OCI-LY1 (cell line): Measurements from ENCODE around the gene ARSI.

Experiments
- H2AFZ ChIP-seq: fragments of 200-600 bp; sonication (generic), shearing (Covaris generic); 2 replicates; pipeline ENCODE4 v1.6.0; 2014; ENCODE audit warnings: antibody characterized with exemption, mild to moderate bottlenecking, low read length
- H3F3A ChIP-seq: fragments of 200-600 bp; sonication (generic), shearing (Covaris generic); 2 replicates; pipeline ENCODE4 v1.6.0; 2014; ENCODE audit warnings: mild to moderate bottlenecking, antibody characterized with exemption, low read length, moderate library complexity; ENCODE audit not compliant: insufficient read depth
- H3K27ac ChIP-seq: fragments of 200-600 bp; sonication (generic); 2 replicates; pipeline ENCODE4 v1.5.1; 2014; ENCODE audit warnings: low read length, mixed run types, mild to moderate bottlenecking, low read depth; ENCODE audit not compliant: poor library complexity, severe bottlenecking
- H3K27me3 ChIP-seq: fragments of 200-600 bp; sonication (generic); 2 replicates; pipeline ENCODE4 v1.6.0; 2014; ENCODE audit warnings: antibody characterized with exemption, mild to moderate bottlenecking, low read length, moderate library complexity; ENCODE audit not compliant: insufficient read depth
- H3K36me3 ChIP-seq: fragments of 200-600 bp; sonication (generic); 2 replicates; pipeline ENCODE4 v1.6.1; 2014; ENCODE audit warnings: mild to moderate bottlenecking, antibody characterized with exemption, low read length, moderate library complexity, mixed read lengths; ENCODE audit not compliant: insufficient read depth
- H3K4me1 ChIP-seq: fragments of 200-600 bp; sonication (generic); 2 replicates; pipeline ENCODE4 v1.5.1; 2014; ENCODE audit warnings: mild to moderate bottlenecking, low read length, moderate library complexity; ENCODE audit not compliant: insufficient read depth, severe bottlenecking
- H3K4me2 ChIP-seq: fragments of 200-600 bp; sonication (generic), shearing (Covaris generic); 2 replicates; pipeline ENCODE4 v1.6.1; 2014; ENCODE audit warnings: low read length
- H3K4me3 ChIP-seq: fragments of 200-600 bp; sonication (generic); 2 replicates; pipeline ENCODE4 v1.5.1; 2014; ENCODE audit warnings: low read length, low read depth, mild to moderate bottlenecking, mixed read lengths; ENCODE audit not compliant: poor library complexity, severe bottlenecking
- H3K79me2 ChIP-seq: fragments of 200-600 bp; shearing (Covaris generic); 2 replicates; pipeline ENCODE4 v1.6.1; 2016; ENCODE audit warnings: mixed run types, low read length, mixed read lengths; ENCODE audit not compliant: insufficient read depth
- H3K9ac ChIP-seq: fragments of 200-600 bp; sonication (generic), shearing (Covaris generic); 2 replicates; pipeline ENCODE4 v1.6.1; 2014; ENCODE audit warnings: mild to moderate bottlenecking, low read length, mixed read lengths
- H3K9me2 ChIP-seq: fragments of 200-600 bp; sonication (generic), shearing (Covaris generic); 2 replicates; pipeline ENCODE4 v1.6.1; 2014; ENCODE audit warnings: low read depth, mild to moderate bottlenecking, low read length, mixed read lengths
- H3K9me3 ChIP-seq: fragments of 200-600 bp; shearing (Covaris generic); 2 replicates; pipeline ENCODE4 v1.6.1; 2014; ENCODE audit warnings: low read length, mixed read lengths
- H4K20me1 ChIP-seq: fragments of 200-600 bp; sonication (generic), shearing (Covaris generic); 2 replicates; pipeline ENCODE4 v1.6.0; 2016; ENCODE audit warnings: mild to moderate bottlenecking, low read length; ENCODE audit not compliant: insufficient read depth
- CTCF ChIP-seq: fragments of 200-600 bp; sonication (generic), shearing (Covaris generic); IDR thresholded peaks from 2 replicates; pipeline ENCODE4 v1.5.1; 2017; ENCODE audit warnings: mild to moderate bottlenecking, antibody characterized with exemption, low read length, moderate library complexity, mixed read lengths
- EZH2 ChIP-seq: fragments of 200-600 bp; sonication (generic), shearing (Covaris generic); IDR thresholded peaks from 2 replicates; pipeline ENCODE4 v1.8.0; 2017; ENCODE audit warnings: borderline replicate concordance, mixed run types, mild to moderate bottlenecking, antibody characterized with exemption, low read length, moderate library complexity, mixed read lengths

ARSI gene

DNA sequence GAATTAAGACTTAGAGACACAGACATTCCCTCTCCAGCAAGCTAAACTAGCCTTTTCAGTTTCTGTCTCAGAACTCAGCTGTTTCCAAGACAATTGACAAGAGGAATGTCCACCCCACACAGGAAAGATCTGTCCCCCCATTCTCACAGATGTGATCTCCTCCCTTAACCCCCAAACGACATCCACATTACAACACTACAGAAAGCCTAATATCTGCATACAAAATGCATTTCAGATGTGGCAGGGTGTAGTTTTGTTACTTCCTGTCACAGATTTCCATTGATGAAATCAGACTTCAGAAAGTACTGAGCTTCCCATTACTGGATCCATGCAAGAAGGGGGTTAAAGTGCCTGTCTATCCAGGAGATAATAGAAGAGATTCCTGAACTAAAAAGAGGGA is 2.9 kb upstream of the ARSI start:
- Histone ChIP-seq H4K20me1 (no peaks in the 10 kb centered on the region), H3K27me3 (no peaks in the 10 kb centered on the region; the same call in 1 of the 2 replicates), H3K9me2 (no peaks in the 10 kb centered on the region), H3F3A (no peaks in the 10 kb centered on the region), H3K27ac (no peak overlapping the region), H3K9ac (no peak overlapping the region), H3K36me3 (no peaks in the 10 kb centered on the region), H3K9me3 (no peaks in the 10 kb centered on the region), H3K79me2 (no peaks in the 10 kb centered on the region), H2AFZ (no peak overlapping the region), H3K4me3 (no peak overlapping the region), H3K4me2 (no peak overlapping the region), H3K4me1 (no peaks in the 10 kb centered on the region)
- TF ChIP-seq CTCF (no peak), EZH2 (no peak)

DNA sequence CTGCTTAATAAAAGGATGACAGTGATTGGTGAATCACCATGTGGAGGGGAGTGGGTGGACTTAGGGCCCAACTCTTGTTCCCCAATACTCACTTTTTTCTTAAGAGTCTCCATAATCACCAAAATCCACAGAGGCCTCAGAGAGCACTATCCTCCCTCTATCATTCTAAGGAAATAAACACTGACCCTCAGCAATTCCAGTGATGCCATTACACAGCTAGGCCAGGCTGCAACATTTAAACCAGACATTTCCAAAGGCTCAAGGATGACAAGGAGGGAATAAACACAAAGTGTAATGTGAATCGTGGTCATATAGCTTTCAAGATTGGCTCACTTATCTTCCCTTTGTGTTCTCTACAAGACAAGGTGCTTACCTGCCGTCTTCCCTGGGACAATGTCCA is 2.4 kb upstream of the ARSI start:
- no peak overlapping the region for H3K9ac ChIP-seq
- no peaks in the 10 kb centered on the region for H3K36me3 ChIP-seq
- no peak overlapping the region for H3K27ac ChIP-seq
- no peak overlapping the region for H2AFZ ChIP-seq
- H4K20me1 ChIP-seq, result no peaks in the 10 kb centered on the region
- no peaks in the 10 kb centered on the region for H3K79me2 ChIP-seq
- H3K9me3 ChIP-seq, result no peaks in the 10 kb centered on the region
- TF ChIP-seq CTCF (no peak), EZH2 (no peak)
- no peaks in the 10 kb centered on the region for H3K9me2 ChIP-seq
- H3K4me1 ChIP-seq, result no peaks in the 10 kb centered on the region
- no peaks in the 10 kb centered on the region; the same call in 1 of the 2 replicates for H3K27me3 ChIP-seq
- no peak overlapping the region for H3K4me3 ChIP-seq
- H3K4me2 ChIP-seq, result no peak overlapping the region
- H3F3A ChIP-seq, result no peaks in the 10 kb centered on the region

DNA sequence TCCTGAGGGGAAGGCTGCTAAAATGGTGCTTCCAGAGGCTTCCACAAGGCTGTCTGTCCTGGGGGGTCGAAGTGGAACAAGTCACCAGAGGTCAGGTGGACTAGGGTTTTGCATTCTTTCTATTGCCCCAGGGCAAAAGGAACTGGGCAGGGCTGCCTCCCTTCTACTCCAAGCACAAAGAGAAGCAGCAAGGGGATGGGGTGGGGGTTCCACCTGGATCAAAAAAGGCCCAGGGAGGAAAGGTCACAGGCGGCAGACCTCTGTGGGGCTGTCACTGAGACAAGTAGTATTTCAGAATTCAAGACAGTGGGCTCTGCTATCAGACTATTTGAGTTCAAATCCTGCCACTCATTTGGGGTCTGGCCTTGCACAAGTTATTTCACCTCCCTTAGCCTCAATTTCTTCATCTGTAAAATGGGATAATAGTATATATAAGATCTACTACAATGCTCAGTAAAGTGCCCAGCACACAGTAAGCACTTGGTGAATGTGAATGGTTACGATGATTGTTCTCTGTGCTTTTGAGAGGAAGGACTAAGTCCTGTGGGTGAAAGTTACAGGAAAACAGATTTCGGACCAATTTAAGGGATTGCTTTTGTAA is 1.9 kb upstream of the ARSI start:
- H2AFZ ChIP-seq, result no peak overlapping the region
- no peaks in the 10 kb centered on the region for H4K20me1 ChIP-seq
- no peak overlapping the region for H3K4me3 ChIP-seq
- no peak overlapping the region for H3K4me2 ChIP-seq
- no peaks in the 10 kb centered on the region for H3F3A ChIP-seq
- H3K9ac ChIP-seq, result no peak overlapping the region
- no peak overlapping the region for H3K27ac ChIP-seq
- H3K4me1 ChIP-seq, result no peaks in the 10 kb centered on the region
- no peak for TF ChIP-seq EZH2
- no peak for TF ChIP-seq CTCF
- H3K36me3 ChIP-seq, result no peaks in the 10 kb centered on the region
- no peaks in the 10 kb centered on the region for H3K9me2 ChIP-seq
- H3K27me3 ChIP-seq, result no peaks in the 10 kb centered on the region; the same call in 1 of the 2 replicates
- no peaks in the 10 kb centered on the region for H3K9me3 ChIP-seq
- H3K79me2 ChIP-seq, result no peaks in the 10 kb centered on the region
